B cell (primary cell): Measurements from ENCODE around the gene SSPN. TPM values are rescaled to one million over a fixed set of nuclear protein-coding genes. Genes with fewer than 3 reads are reported as not detected.

ENCODE experiments used
- ATAC-seq: fragments of 200-7000 bp; cut with Tn5 transposase; one replicate; pipeline ENCODE4 v1.10.0; 2021; ENCODE audit warnings: low read depth, mild to moderate bottlenecking, moderate number of reproducible peaks, moderate library complexity
- CTCF ChIA-PET: fragments of 350-600 bp; sonication (Branson Sonifier 250); formaldehyde crosslinking; loops from one replicate; lab custom pipeline; 2021; ENCODE audit warnings: antibody characterized with exemption, inconsistent platforms; lab: Charles Lee
- POLR2A ChIA-PET: fragments of 350-600 bp; sonication (Branson Sonifier 250); formaldehyde crosslinking; loops from one replicate; lab custom pipeline; 2021; ENCODE audit warnings: antibody characterized with exemption; lab: Charles Lee
- DNase-seq: peaks from one replicate; pipeline ENCODE4 v3.0.0; 2013
- H2AFZ ChIP-seq: 2 replicates; pipeline ENCODE4 v1.6.1; 2012; ENCODE audit warnings: mild to moderate bottlenecking, low read depth, low read length; ENCODE audit not compliant: insufficient read depth, poor library complexity, severe bottlenecking
- H3K27ac ChIP-seq, 2 donors: 1 replicate in 1 of 2; 2 replicates in 1 of 2; pipeline ENCODE4 v1.5.1; 2012 to 2013; ENCODE audit warnings: low read length in 2 of 2, mild to moderate bottlenecking in 2 of 2, moderate library complexity in 1 of 2
- H3K27me3 ChIP-seq, 4 experiments: fragments of 200-600 bp in 1 of 4; sonication (generic) in 1 of 4; replicated peaks in 1 of 4; 1 replicate in 2 of 4; 2 replicates in 2 of 4; pipeline versions ENCODE4 v1.6.1 to v1.7.0; 2013 to 2016; ENCODE audit warnings: low read length in 3 of 4, mild to moderate bottlenecking in 2 of 4, mixed read lengths in 1 of 4, moderate library complexity in 1 of 4; ENCODE audit not compliant: insufficient read depth in 4 of 4, control insufficient read depth in 3 of 4; ENCODE audit errors: control extremely low read depth in 1 of 4
- H3K36me3 ChIP-seq, 2 experiments: replicated peaks in 1 of 2; 1 replicate in 1 of 2; 2 replicates in 1 of 2; pipeline versions ENCODE4 v1.6.1 to v1.7.1; 2013; ENCODE audit warnings: low read length in 1 of 2; ENCODE audit not compliant: insufficient read depth in 2 of 2, control insufficient read depth in 1 of 2; ENCODE audit errors: control extremely low read depth in 1 of 2, extremely low read depth in 1 of 2
- H3K4me1 ChIP-seq, 2 donors: fragments of 200-600 bp in 1 of 2; sonication (generic) in 1 of 2; 1 replicate in 1 of 2; 2 replicates in 1 of 2; pipeline versions ENCODE4 v1.5.1 to v1.6.1; 2013 to 2017; ENCODE audit warnings: low read length in 2 of 2; ENCODE audit not compliant: control insufficient read depth in 2 of 2, insufficient read depth in 2 of 2
- H3K4me2 ChIP-seq: replicated peaks from 2 replicates; pipeline ENCODE3; 2012; ENCODE audit warnings: mild to moderate bottlenecking, low read depth, low read length; ENCODE audit not compliant: poor library complexity, severe bottlenecking
- H3K4me3 ChIP-seq, 5 experiments: fragments of 200-600 bp in 1 of 5; sonication (generic) in 1 of 5; 1 replicate in 3 of 5; 2 replicates in 2 of 5; pipeline versions ENCODE4 v1.5.1 to v1.7.0; 2011 to 2016; ENCODE audit warnings: low read length in 4 of 5, mild to moderate bottlenecking in 4 of 5, low read depth in 2 of 5, control low read depth in 1 of 5, moderate library complexity in 1 of 5; ENCODE audit not compliant: insufficient read depth in 1 of 5; ENCODE audit errors: control extremely low read depth in 1 of 5, extremely low read depth in 1 of 5
- H3K79me2 ChIP-seq: fragments of 200-600 bp; sonication (generic); one replicate; pipeline ENCODE4 v1.6.0; 2016; ENCODE audit warnings: low read length; ENCODE audit not compliant: control insufficient read depth, insufficient read depth
- H3K9ac ChIP-seq: fragments of 200-600 bp; sonication (generic); 2 replicates; pipeline ENCODE4 v1.6.1; 2017; ENCODE audit warnings: mild to moderate bottlenecking, low read length, moderate library complexity
- H3K9me3 ChIP-seq, 3 donors: one replicate each; pipeline versions ENCODE4 v1.6.1 to v1.7.1; 2013; ENCODE audit warnings: low read length in 2 of 3; ENCODE audit not compliant: control insufficient read depth in 2 of 3, insufficient read depth in 1 of 3; ENCODE audit errors: control extremely low read depth in 1 of 3
- H4K20me1 ChIP-seq: 2 replicates; pipeline ENCODE4 v1.6.0; 2012; ENCODE audit warnings: mild to moderate bottlenecking, low read length; ENCODE audit not compliant: insufficient read depth, control insufficient read depth, poor library complexity, severe bottlenecking
- H3K27ac Mint-ChIP-seq: one replicate; pipeline ENCODE4 v1.8.0; 2021; ENCODE audit warnings: mixed read lengths
- H3K27me3 Mint-ChIP-seq: one replicate; pipeline ENCODE4 v1.8.0; 2021; ENCODE audit warnings: mixed read lengths
- H3K4me1 Mint-ChIP-seq: one replicate; pipeline ENCODE4 v1.8.0; 2021; ENCODE audit warnings: mixed read lengths
- H3K4me3 Mint-ChIP-seq: one replicate; pipeline ENCODE4 v1.8.0; 2021; ENCODE audit warnings: mixed read lengths
- H3K9me3 Mint-ChIP-seq: one replicate; pipeline ENCODE4 v1.8.0; 2022; ENCODE audit warnings: mixed read lengths; ENCODE audit not compliant: insufficient read depth
- CTCF ChIP-seq: fragments of 200-600 bp; IDR thresholded peaks from one replicate; pipeline ENCODE4 v1.8.0; 2022; ENCODE audit warnings: antibody characterized with exemption, mild to moderate bottlenecking
- EZH2 ChIP-seq: IDR thresholded peaks from 2 replicates; pipeline ENCODE4 v1.6.1; 2012; ENCODE audit warnings: borderline replicate concordance, low read depth, mild to moderate bottlenecking, moderate library complexity, low read length; ENCODE audit not compliant: insufficient read depth, poor library complexity, severe bottlenecking
- WGBS: methylation state at CpG from one replicate; pipeline ENCODE4 v1.1.5; 2013; ENCODE audit warnings: missing lambda C conversion rate; ENCODE audit not compliant: insufficient coverage; 5-methylcytosine and 5-hydroxymethylcytosine counted together
- intact Hi-C: fragments of 100-400 bp; cut with micrococcal nuclease; formaldehyde crosslinking; loops from one replicate; pipeline ENCODE4 v1.10.0; 2022
- polyA plus RNA-seq: library from polyadenylated mRNA; depleted of rRNA; stranded (reverse); fragments of >200 nt; gene quantifications from 2 replicates; pipeline ENCODE4 v1.2.3, GENCODE V29; 2012
- total RNA-seq, 2 donors: library from RNA; stranded (reverse); fragments of 120-200 nt in 1 of 2; gene quantifications; 1 replicate in 1 of 2; 2 replicates in 1 of 2; pipeline versions ENCODE4 v1.2.3 to v1.2.4, GENCODE V29; 2013 to 2022

Gene SSPN
- total and polyA plus RNA-seq, 2 donors (not counting 1 experiment from before 2014, with no cell fraction given), result 18.3 to 19.6 TPM

DNA sequence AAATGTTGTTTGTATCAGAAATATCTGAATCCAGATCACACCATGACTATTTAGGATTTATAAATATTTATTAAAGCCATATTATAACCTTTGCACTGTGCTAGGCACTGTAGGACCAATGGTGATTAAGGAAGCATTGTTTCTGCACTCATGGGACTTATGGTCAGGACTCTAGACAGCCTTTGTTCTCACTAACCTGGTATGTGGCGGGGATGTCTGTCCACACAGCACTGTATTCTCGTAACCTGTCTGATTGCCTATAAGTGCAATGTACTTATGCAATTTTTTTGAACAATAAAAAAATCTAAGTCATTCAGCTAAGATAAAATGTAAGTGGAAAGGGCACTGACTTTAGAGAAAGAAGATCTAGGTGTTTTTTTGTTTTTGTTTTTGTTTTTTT lies 6.7 kb upstream of the SSPN start:
- H3K27ac ChIP-seq, result no peak overlapping the region
- H3K4me1 Mint-ChIP-seq, result peaks cover 23% of the 10 kb centered on the region
- H2AFZ ChIP-seq, result no peak overlapping the region
- no peak overlapping the region for H3K4me3 ChIP-seq
- H4K20me1 ChIP-seq, result no peaks in the 10 kb centered on the region
- peaks cover 0 to 3% of the 10 kb centered on the region in 2 donors for H3K4me1 ChIP-seq
- TF ChIP-seq EZH2 (no peak), CTCF (no peak)
- no peak overlapping the region for H3K27ac Mint-ChIP-seq
- H3K27me3 Mint-ChIP-seq, result no peaks in the 10 kb centered on the region
- H3K27me3 ChIP-seq, result peaks cover 0 to 3% (median 0%) of the 10 kb centered on the region in 4 experiments
- no CpG with 5 or more reads among the region's 2 CpGs for WGBS
- no peak overlapping the region for H3K4me3 Mint-ChIP-seq
- DNase-seq, result no peak
- H3K4me2 ChIP-seq, result no peak overlapping the region
- no peak overlapping the region for H3K9ac ChIP-seq
- ChIA-PET CTCF (interaction anchor here (1.5 kb wide), 1 partner anchor 9 kb away, joined by 3 read pairs; no protein-coding TSS in a partner anchor), POLR2A (no interaction called here)
- intact Hi-C loops, result loop anchor here (2.0 kb wide), 1 partner anchor 18 kb away; no protein-coding TSS in a partner anchor
- peaks cover 2% of the 10 kb centered on the region for H3K9me3 Mint-ChIP-seq
- ATAC-seq, result no peak
- no peaks in the 10 kb centered on the region for H3K36me3 ChIP-seq
- no peaks in the 10 kb centered on the region for H3K79me2 ChIP-seq
- H3K9me3 ChIP-seq, result no peaks in the 10 kb centered on the region

DNA sequence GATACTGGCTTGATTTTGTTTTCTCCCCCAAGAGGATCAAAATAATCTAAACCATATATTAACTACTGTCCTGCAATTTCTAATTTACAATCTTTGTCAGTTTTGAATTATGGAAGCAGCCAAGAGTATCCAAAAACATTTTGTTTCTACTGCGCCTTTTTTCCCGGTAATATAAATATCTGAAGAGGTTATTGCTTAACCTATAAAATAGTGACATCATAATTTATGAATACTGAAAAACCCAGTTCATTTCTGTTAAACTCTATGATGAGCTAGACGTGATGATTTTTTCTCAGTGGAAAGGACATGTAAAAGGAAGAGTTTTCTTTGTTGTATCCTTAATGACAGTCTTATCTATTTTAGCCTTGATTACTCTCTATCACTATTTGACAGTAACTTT lies 3.2 kb upstream of the SSPN start:
- WGBS, result no CpG with 5 or more reads among the region's 3 CpGs
- H3K9me3 Mint-ChIP-seq, result peaks cover 2% of the 10 kb centered on the region
- H3K36me3 ChIP-seq, result no peaks in the 10 kb centered on the region
- intact Hi-C loops, result loop anchor here (10.0 kb wide), 2 partner anchors 103 to 213 kb away; no protein-coding TSS in a partner anchor
- ATAC-seq (no peak), DNase-seq (no peak)
- CTCF ChIA-PET, result interaction anchor here (1.1 kb wide), 1 partner anchor 65 kb away, joined by 3 read pairs; no protein-coding TSS in a partner anchor
- no peak overlapping the region for H3K27ac Mint-ChIP-seq
- TF ChIP-seq EZH2 (no peak), CTCF (no peak)
- peaks cover 22% of the 10 kb centered on the region for H3K4me1 Mint-ChIP-seq
- peaks cover 6 to 15% of the 10 kb centered on the region in 2 donors for H3K4me1 ChIP-seq
- no peak overlapping the region for H3K4me2 ChIP-seq
- H3K4me3 ChIP-seq, result no peak overlapping the region
- no peak overlapping the region for H3K9ac ChIP-seq
- H3K27ac ChIP-seq, result no peak overlapping the region
- H4K20me1 ChIP-seq, result no peaks in the 10 kb centered on the region
- peaks cover 0 to 5% (median 0%) of the 10 kb centered on the region in 4 experiments for H3K27me3 ChIP-seq
- POLR2A ChIA-PET, result no interaction called here
- H2AFZ ChIP-seq, result no peak overlapping the region
- H3K9me3 ChIP-seq, result no peaks in the 10 kb centered on the region
- no peaks in the 10 kb centered on the region for H3K27me3 Mint-ChIP-seq
- H3K79me2 ChIP-seq, result no peaks in the 10 kb centered on the region
- no peak overlapping the region for H3K4me3 Mint-ChIP-seq
